HepG2 (cell line): ENCODE data around the gene APOM. TPM values are rescaled to one million over a fixed set of nuclear protein-coding genes. Genes with fewer than 3 reads are reported as not detected.

ENCODE experiments used
- ATF6 ChIP-seq: sonication (generic); formaldehyde crosslinking; conservative IDR thresholded peaks from 2 replicates; pipeline ENCODE4 v1.4.0; 2020; ENCODE audit warnings: missing genetic modification reagents
- CAMTA2 ChIP-seq: sonication (generic); formaldehyde crosslinking; IDR thresholded peaks from 2 replicates; pipeline ENCODE4 v1.4.0; 2020; ENCODE audit warnings: mild to moderate bottlenecking, missing genetic modification reagents, borderline replicate concordance
- NR2C2 ChIP-seq: sonication (generic); formaldehyde crosslinking; IDR thresholded peaks from 2 replicates; pipeline ENCODE4 v1.4.0; 2020; ENCODE audit warnings: missing genetic modification reagents, mild to moderate bottlenecking, moderate library complexity, borderline replicate concordance
- PHB2 ChIP-seq: fragments of 450-650 bp; IDR thresholded peaks from 2 replicates; pipeline ENCODE4 v1.6.1; 2018; ENCODE audit not compliant: partially characterized antibody
- PLRG1 ChIP-seq: fragments of 450-650 bp; conservative IDR thresholded peaks from 2 replicates; pipeline ENCODE4 v1.6.1; 2016
- PRDM4 ChIP-seq: sonication (generic); formaldehyde crosslinking; IDR thresholded peaks from 2 replicates; pipeline ENCODE4 v1.9.0; 2021; ENCODE audit warnings: missing genetic modification reagents, borderline replicate concordance
- RARA ChIP-seq: IDR thresholded peaks from 2 replicates; pipeline ENCODE4 v1.6.1; 2016; ENCODE audit warnings: missing genetic modification reagents, missing compliant biosample characterization
- RERE ChIP-seq: IDR thresholded peaks from 2 replicates; pipeline ENCODE4 v1.6.1; 2016; ENCODE audit warnings: low read depth, missing genetic modification reagents, missing compliant biosample characterization
- RFX5 ChIP-seq: IDR thresholded peaks from 2 replicates; pipeline ENCODE4 v1.6.1; 2011; ENCODE audit warnings: low read depth, low read length, improper control_type of control experiment
- TRIM24 ChIP-seq: sonication (generic); formaldehyde crosslinking; IDR thresholded peaks from 2 replicates; pipeline ENCODE4 v1.8.0; 2022; ENCODE audit warnings: mild to moderate bottlenecking, missing genetic modification reagents
- ZBTB25 ChIP-seq: IDR thresholded peaks from 2 replicates; pipeline ENCODE4 v1.6.1; 2018; ENCODE audit warnings: missing genetic modification reagents
- ZNF143 ChIP-seq: sonication (generic); formaldehyde crosslinking; IDR thresholded peaks from 2 replicates; pipeline ENCODE4 v1.4.0; 2020; ENCODE audit warnings: missing genetic modification reagents
- ZNF260 ChIP-seq: sonication (generic); formaldehyde crosslinking; IDR thresholded peaks from 2 replicates; pipeline ENCODE4 v1.4.0; 2020; ENCODE audit warnings: missing genetic modification reagents, low read depth, mild to moderate bottlenecking, borderline replicate concordance
- ZNF577 ChIP-seq: sonication (generic); formaldehyde crosslinking; IDR thresholded peaks from 2 replicates; pipeline ENCODE4 v1.4.0; 2020; ENCODE audit warnings: mild to moderate bottlenecking, low read depth, missing genetic modification reagents, borderline replicate concordance
- ZUFSP ChIP-seq: sonication (generic); formaldehyde crosslinking; IDR thresholded peaks from 2 replicates; pipeline ENCODE4 v1.9.0; 2021; ENCODE audit warnings: missing genetic modification reagents, mild to moderate bottlenecking, borderline replicate concordance
- polyA plus RNA-seq, 8 experiments: library from polyadenylated mRNA; depleted of rRNA in 3 of 8; stranded (reverse) in 7 of 8; unstranded in 1 of 8; fragments of >200 nt; fragmentation: Illumina TruSeq in 4 of 8; extraction: Trizol in 4 of 8; gene quantifications; 2 replicates each; pipeline versions ENCODE4 v1.2.1 to v1.2.3, GENCODE V29; 2011 to 2016; ENCODE audit warnings: low read depth in 4 of 8, missing spikeins in 1 of 8, mixed read lengths in 1 of 8; ENCODE audit not compliant: insufficient read depth in 1 of 8
- total RNA-seq, 5 experiments: library from RNA; depleted of rRNA; stranded (reverse); fragments of >200 nt; fragmentation: Illumina TruSeq; extraction: Trizol; gene quantifications; 2 replicates each; pipeline ENCODE4 v1.2.3, GENCODE V29; 2016; ENCODE audit warnings: low read depth in 1 of 5

Gene APOM
- total and polyA plus RNA-seq, 2 of the 13 experiments (the other 11 are each of a cell fraction or from before 2014, with no cell fraction given), result 98.2 to 1,140 TPM

GRCh38 chr6:31660381-31661261 is 4.9 kb downstream of the APOM start, which contains the start of gene C6orf47 (continued):
- TF ChIP-seq RFX5, result no peak
- TF ChIP-seq ZNF260 (CRISPR knock-in tag), result 0 out of 2 replicates have a peak, but pooled peaks have one; percentile 76
- TF ChIP-seq PLRG1, result no peak
- no peak for TF ChIP-seq ATF6 (CRISPR knock-in tag)
- peak; percentile 32 for TF ChIP-seq RARA (CRISPR knock-in tag)
- peak; percentile 97; the same call in 1 of the 2 replicates for TF ChIP-seq CAMTA2 (CRISPR knock-in tag)
- no peak for TF ChIP-seq RERE (CRISPR knock-in tag)
- peak; percentile 82; the same call in 1 of the 2 replicates for TF ChIP-seq ZBTB25 (CRISPR knock-in tag)
- TF ChIP-seq PRDM4, result no peak
- no peak for TF ChIP-seq TRIM24
- TF ChIP-seq NR2C2 (CRISPR knock-in tag), result peak; percentile 79
- no peak for TF ChIP-seq ZNF577 (CRISPR knock-in tag)
- peak; percentile 58; the same call in 1 of the 2 replicates for TF ChIP-seq ZNF143 (CRISPR knock-in tag)
- no peak for TF ChIP-seq ZUFSP (CRISPR knock-in tag)
- TF ChIP-seq PHB2, result no peak
